NCI-H2196 treated with DMSO at 0.1 percent for 48 hours (cell line): ENCODE data around the gene MEPE.
"Not testable (repeated sequence)": the region's sequence is repeated elsewhere in the genome, so short reads cannot be mapped to it uniquely, and the experiment has no call there.

ENCODE experiments used
- DNase-seq: peaks from one replicate; lab custom pipeline; 2025; ENCODE audit not compliant: unreplicated experiment; lab: John Stamatoyannopoulos, UW

MEPE gene

DNA sequence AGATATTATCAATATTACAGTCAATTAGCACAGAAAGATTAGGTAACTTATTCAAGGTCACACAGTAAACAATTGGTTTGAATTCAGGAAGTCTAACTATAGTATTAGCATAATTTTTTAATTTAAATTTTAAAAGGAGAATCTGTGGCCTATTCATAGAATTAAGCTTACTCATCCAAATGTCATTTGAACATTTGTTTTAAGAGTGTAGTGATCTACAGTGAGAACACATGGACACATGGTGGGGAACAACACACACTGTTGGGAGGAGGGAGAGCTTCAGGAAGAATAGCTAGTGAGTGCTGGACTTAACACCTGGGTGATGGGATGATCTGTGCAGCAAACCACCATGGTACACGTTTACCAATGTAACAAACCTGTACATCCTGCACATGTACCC, 48.3 kb downstream of the MEPE start:
- no peak for DNase-seq

DNA sequence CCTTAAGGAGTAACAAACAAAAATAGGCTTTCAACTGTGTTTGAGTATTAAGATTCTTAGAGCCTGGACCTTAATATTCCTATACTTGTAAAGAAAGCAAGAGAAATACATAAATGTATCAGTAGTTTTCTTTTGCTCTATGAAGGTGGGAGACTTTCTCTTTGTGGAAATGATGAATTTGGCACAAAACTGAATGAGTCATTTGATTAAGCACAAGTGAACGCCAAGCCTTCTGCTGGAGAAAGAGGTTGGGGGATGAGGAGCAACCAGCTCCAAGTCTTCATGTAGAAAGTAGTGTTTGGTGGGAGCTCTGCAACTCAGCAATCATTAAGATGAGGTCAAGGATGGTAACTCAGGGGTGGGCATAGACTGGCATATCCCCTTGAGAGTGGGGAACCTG, 49.6 kb downstream of the MEPE start:
- DNase-seq: no peak

DNA sequence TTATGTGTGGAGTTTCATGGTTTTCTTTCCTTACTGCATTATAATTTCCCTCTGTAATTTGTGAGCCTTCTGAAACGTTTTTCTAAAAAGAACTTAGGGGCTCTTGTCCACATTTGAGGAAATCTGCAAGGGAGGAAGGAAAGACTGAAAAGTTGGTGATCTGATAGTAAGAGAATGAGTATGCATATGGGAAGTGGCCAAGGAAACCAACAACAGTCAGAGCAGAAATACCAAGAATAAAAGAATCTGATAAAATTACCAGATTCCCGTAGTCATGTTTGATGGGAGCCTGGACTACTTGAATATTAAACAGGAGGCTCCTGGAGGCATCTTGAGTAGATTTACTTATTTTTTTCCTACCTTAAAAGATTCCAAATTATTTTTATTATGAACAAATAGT, 50.1 kb downstream of the MEPE start:
- no peak for DNase-seq

DNA sequence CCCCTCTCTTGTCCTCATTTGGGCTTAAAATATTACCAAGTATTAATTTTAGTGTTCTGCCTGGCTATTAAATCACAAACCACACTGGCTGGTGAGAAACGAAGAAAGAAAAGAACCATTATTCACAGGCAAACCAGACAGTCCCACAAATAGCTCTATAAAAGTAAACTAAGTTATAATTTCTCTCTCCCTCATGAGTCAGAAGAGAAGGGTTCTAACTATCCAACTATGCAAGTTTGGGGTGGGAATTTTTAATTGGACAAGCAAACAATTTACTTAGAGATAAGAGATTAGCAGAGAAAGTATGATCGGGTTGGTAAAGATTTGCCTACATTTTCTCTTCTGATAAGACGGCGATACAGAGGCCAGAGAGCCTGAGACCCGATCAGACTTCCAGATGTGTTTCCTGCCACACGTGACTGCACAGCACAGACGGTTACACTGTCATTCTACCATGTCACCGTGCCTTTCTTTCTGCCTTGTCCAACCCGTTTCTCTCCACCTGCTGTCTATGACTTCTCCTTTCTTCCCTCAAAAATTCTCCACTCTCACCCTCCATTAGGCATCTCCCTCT, 52.3 kb downstream of the MEPE start:
- DNase-seq: no peak

DNA sequence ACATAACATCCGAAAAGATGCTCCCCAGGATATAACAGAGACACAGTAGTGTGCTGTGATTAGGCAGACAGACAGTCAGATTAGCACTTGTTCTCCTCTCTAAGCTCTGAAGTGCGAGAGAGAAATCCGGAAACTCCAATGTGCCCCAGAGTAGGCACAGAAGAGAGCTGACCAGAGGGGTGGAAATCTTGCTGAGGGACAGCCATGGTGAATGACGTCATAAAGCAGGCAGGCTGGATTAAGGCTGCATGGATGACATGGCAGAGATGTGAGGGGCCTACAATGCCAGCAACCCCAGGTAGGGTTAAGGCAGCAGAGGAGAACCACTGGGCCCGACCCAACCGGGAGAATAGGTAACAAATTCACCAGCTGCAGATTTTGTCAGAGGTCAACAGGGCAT, 53.3 kb downstream of the MEPE start:
- DNase-seq: no peak

DNA sequence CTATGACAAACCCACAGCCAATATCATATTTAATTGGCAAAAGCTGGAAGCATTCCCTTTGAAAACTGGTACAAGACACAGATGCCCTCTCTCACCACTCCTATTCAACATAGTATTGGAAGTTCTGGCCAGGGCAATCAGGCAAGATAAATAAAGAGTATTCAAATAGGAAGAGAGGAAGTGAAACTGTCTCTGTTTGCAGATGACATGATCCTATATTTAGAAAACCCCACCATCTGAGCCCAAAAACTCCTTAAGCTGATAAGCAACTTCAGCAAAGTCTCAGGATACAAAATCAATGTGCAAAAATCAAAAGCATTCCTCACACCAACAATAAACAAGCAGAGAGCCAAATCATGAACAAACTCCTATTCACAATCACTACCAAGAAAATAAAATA, 58.0 kb downstream of the MEPE start:
- DNase-seq: not testable (repeated sequence)

DNA sequence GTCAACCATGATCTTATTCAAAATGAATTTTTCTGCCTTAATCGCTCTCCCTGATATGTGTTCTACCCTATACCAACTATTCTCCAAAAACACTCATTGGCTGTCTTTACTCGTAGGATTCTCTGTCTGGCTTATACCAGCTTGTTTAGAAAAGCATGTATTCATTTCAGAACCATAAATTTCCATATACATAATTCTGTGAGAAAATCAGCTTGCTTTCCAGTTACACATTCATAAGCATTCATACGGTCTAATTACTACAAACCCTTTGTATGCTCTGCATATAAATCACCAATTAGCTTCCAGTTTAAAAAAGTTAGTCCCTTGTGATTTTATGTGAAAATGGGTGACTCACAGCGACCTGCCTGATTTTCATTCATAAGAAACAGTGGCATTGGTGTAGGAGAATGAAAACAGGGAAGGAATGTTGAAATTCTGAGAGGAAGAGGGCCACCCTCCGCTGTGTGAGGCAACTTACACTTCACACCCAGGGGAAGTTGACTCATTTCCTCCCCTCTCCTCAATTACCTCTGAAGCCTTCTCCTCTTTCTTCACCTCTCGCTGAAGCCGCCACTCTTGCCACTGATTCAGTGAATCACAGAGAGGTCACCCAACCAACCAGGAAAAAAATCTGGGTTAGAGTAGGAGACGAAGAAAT, 63.3 kb downstream of the MEPE start:
- no peak for DNase-seq
